ENCODE data around the gene CCDC148.
A peak's percentile ranks its signal among the peaks of the same experiment; 100 is the strongest.

Gene CCDC148

DNA sequence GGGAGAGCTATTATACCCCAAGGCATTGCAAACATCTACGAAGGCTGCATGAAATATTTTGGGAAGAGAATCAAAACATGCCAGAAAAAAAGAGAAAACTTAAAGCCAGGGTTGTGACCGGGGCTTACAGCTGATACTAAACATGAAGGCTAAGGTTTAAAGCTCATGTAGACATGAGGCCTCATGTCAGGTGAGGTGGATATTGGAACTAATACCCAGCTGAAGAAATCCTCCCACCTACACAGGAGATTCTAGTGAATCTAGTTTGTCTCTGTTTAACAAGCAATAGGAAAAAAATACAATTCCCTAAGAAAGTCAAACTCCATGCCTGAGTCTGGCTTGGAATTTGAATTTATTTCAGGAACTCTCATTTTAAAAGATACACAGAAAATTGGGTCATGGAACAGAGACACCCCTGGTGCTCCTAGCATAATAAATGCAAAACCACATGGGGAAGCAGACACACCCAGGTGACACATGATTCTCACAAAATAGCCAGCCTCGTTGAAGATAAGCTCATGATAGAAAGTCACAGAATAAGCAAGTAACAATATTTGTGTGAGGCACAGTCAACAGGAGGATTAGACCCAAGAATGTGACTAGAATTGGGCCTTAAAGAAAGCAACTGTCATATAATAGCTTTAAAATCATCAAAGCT lies 312.7 kb downstream of the CCDC148 start:
- no peak for DNase-seq

DNA sequence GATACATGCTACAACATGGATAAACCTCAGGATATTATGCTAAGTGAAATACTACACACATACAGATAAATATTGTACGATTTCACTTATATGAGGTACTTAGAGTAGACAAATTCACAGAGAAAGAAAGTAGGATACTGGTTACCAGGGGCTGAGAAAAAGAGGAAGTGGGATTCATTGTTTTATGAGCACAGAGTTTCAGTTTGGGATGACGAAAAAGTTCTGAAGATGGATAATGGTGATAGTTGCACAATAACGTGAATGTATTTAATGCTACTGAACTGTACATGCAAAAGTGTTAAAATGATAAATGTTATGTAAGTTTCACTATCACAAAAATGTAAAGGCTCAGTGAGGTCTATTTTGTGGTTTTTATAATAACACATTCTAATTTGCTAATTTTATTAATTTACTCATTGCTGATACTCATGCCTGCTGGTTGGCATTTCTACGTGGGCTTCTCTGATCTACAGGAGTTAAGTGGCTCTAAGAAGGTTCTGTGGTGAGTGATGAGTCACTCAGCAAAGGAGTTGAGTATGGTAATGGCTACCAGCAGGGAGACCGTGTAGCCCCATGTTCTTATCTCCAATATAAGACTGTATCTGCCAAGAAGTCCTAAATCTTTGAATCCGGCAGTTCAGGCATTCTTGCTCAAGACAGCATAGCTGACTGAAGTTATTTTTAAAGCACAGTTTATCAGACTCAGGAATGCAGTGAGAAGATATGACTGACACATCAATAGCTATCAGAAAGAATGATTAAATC lies 313.8 kb downstream of the CCDC148 start:
- DNase-seq, result peak; percentile 3

- no peak for DNase-seq
Observed at GRCh38 chr2:158142165-158142564, 314.4 kb downstream of the CCDC148 start.

DNA sequence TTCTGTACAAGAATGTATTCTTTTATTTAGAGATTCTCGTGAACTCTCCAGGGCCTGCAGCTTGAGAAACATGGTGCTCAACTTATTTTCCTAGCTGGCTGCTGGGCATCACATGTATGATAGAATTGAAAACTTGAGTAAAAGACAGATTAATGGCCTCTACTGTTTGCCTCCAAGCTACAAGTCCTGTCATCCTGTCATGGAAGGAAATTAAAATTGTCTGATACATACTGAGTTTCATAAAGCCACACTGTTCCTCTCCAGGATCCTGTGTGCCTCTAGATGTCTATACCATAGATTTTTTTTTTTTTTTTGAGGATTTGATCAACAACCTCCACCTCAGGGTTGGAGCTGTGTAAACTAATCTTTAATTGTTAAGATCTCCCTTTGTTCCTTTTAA lies 316.4 kb downstream of the CCDC148 start:
- DNase-seq, result no peak

DNA sequence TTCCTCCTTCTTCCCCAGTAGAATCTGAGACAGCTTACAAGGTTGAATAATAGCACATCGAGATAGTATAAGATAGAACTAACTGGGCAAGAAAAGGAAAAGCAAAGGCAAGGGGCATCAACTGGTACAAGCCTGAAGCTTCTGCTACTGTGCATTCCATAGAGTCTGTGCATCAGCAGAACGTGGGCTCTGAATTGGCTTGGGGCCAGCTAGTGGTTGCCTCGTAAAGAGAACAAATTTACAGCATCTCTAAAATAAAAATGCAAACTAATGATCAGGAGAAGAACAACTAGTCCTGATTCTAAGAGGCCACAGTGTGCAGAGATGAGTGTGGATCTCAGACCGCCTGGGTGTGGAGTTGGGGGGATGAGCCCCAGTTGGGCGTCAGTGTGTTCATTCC lies 318.3 kb downstream of the CCDC148 start:
- no peak for DNase-seq

GRCh38 chr2:158135096-158135495 lies 321.5 kb downstream of the CCDC148 start:
- no peak for DNase-seq

GRCh38 chr2:158134655-158135054 lies 321.9 kb downstream of the CCDC148 start:
- no peak for DNase-seq

DNA sequence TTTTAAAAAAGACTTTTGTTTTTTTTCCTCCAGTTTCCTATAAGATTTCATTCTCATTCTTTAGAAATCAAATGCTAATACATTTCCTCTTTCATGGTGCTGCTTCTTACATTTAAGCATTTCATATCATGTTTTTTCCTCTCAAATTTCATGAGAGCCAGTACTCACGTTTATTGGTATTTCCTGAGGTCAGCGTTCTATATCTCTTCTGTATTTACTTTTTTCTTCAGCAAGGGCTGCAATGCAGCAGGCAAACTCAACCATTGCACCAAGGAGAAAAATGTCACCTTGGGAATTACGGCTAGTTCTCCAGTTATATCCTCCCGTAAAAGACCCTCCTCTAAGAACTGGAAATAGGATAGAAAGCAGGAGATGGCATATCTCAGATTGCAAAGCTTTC lies 322.5 kb downstream of the CCDC148 start:
- no peak for DNase-seq

GRCh38 chr2:158131919-158132566 lies 324.5 kb downstream of the CCDC148 start:
- DNase-seq, result no peak

- DNase-seq, result no peak
Observed at GRCh38 chr2:158131483-158131912, 325.1 kb downstream of the CCDC148 start.

DNA sequence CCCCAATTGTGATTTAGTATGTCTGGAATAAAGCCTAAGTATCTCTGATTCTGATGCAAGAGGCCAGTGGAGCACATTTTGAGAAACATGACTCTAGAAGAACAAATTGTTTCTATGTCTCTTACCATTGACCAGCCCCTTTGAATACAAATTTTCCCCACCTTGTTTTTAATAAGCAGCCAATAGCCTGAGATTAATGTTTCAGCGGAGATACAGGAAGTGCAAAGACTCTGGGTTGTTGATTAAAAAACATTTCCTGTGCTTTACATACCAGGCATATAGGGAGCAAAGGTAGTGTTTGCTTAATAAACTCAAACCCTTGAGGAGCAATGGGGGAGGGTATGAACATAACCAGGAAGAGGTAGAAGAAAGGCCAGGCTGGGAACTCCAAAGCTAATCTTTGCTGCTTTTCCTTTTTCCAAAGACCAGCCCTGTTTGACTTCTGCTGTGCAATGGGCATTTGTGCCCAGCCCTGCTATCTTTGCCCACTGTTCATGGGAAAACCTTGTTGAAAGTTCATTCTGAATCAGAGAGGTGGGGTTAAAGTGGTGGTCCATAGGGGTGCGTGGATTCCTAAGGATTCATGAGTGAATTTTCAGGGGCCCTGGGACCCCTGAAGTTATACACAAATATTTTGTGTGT lies 325.6 kb downstream of the CCDC148 start:
- DNase-seq, result no peak

DNA sequence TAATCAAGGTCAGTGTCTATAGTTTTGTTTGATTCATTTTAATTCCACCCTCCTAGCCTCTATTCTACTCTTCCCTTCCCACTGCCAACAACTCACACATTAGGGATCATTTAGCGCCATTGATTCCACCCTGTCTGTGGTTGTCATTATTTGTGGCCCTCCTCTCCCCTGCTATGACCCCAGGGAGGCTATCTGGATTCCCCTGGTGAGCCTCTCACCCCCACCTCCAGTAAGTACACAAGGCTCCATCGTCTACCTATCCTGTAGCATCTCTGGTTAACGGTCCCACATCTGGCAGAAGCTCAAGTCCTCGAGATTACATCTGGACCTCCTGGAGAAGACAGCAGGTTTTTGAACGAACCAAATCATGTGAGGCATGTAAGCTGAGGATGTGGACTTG lies 327.5 kb downstream of the CCDC148 start:
- no peak for DNase-seq

DNA sequence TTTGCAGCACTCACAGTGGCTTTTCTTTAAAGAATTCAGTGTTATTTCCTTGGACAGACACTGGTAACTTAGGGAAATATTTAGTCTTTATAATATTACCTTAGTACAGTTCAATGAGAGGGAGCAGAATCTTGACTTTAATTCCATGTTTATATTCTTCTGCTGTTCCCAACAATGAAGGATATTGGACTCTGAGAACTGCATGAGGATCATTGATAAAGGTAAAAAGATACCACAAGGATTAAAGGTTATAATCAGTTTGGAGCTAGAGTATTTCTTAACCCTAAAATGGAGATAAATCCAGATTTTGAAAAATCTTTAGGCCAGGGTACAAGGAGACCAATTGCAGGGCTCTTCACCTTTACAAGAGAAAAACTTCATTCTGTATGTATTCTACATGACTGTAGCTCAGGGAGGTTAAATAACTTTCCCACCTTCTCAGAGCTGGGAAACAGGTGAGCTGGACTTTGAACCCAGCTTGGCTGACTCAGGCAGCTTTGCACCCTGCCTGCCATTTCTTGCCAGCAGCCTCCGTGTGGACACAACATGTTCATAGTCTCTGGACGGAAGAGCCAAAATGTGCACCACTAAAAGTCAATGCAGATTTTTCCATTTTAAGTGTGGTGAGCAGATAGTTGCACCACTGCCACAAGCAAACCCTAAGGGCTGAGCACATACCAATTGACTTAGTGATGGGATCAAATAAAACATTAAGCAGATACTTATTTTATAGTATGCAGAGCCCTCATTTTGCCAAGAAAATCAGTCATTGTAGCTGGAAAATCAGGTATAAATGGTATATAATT lies 328.2 kb downstream of the CCDC148 start:
- DNase-seq, result no peak

DNA sequence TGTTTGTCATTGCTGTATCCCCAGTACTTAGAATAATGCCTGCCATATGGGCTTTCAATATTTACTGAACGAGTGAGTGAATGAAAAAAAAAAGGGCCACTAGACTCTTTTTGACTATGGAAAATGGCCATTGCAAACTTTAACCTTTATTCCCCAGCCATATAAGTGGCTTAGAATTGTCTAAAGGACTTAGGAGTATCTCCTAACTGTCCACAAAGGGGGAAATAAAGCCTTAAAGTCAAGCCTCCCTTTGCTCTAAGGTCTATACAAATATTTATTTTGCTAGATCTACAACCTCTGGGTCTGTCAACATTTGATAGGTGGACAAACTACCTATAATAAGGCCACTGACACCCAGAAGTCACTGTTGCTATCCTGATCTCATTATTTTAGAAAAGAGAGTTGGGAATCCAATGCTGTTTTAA lies 329.2 kb downstream of the CCDC148 start:
- DNase-seq, result no peak

- DNase-seq, result no peak
Observed at GRCh38 chr2:158125756-158126498, 330.6 kb downstream of the CCDC148 start.

- no peak for DNase-seq
Observed at GRCh38 chr2:158124896-158125295, 331.7 kb downstream of the CCDC148 start.

All from CD4-positive, alpha-beta T cell treated with Interleukin-10 for 1 hour (primary cell).